RCC 7860 (cell line): ENCODE results near the gene RHOXF2.
"Not testable (repeated sequence)": the region's sequence is repeated elsewhere in the genome, so short reads cannot be mapped to it uniquely, and the experiment has no call there.

Source experiments
- DNase-seq: peaks from one replicate; pipeline ENCODE4 v3.0.0-alpha.2; 2015; ENCODE audit warnings: low spot score
- FAIRE-seq: peaks from 2 replicates; lab custom pipeline; 2012; peaks lifted over from hg19 to GRCh38; lab: Jason Lieb, UNC

RHOXF2 gene

DNA sequence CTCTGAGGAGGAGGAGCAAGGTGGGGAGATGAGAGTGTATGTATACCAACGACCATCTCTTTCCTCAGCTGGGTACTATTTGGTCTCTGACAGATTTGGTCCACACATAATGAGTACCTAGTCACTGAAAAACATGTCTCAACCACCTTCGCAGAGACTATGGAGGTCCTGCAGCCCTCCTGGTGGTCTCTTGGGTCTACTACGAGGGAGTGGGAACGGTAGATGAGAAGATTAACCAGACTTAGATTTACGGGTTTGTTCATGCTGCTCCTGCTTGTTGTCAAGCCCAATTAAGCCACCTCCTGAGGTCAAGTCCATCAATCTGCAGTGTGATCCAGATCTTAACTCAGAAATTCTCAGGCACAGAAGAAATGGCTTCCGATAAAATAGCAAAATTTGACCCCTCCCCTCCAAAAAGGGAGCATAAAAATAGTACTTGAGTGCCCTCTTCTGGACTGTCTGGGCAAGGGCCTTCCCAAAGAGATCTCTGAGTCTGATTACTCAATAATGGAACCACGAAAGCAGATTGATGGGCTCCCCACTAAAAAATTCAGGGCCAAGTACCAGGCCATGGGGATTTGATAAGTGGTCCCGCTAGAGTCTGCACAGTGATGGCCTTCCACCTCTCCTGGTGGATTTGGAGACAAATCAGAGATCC is 38.3 kb downstream of the RHOXF2 start:
- not testable (repeated sequence) for DNase-seq
- FAIRE-seq = peak; percentile 30

DNA sequence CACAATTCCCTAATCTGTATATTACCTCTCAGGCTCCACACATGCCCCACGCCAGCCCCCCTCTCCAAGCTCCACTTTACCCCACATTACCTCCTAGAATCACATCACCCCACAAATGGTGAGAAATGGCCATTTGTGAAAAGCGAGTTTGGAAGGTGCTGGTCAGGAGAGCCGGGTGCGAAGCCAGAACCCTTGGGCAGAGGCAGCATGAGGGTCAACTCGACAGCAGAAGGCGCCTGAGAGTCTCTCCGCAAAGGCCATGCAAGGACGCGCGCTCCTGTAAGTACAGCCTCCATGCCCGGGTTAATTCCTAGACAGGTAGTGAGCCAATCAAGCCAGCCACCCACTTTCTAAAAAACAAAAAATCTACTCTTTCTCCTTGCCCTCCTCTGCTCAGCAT is 42.4 kb downstream of the RHOXF2 start:
- FAIRE-seq (no peak), DNase-seq (no peak)

DNA sequence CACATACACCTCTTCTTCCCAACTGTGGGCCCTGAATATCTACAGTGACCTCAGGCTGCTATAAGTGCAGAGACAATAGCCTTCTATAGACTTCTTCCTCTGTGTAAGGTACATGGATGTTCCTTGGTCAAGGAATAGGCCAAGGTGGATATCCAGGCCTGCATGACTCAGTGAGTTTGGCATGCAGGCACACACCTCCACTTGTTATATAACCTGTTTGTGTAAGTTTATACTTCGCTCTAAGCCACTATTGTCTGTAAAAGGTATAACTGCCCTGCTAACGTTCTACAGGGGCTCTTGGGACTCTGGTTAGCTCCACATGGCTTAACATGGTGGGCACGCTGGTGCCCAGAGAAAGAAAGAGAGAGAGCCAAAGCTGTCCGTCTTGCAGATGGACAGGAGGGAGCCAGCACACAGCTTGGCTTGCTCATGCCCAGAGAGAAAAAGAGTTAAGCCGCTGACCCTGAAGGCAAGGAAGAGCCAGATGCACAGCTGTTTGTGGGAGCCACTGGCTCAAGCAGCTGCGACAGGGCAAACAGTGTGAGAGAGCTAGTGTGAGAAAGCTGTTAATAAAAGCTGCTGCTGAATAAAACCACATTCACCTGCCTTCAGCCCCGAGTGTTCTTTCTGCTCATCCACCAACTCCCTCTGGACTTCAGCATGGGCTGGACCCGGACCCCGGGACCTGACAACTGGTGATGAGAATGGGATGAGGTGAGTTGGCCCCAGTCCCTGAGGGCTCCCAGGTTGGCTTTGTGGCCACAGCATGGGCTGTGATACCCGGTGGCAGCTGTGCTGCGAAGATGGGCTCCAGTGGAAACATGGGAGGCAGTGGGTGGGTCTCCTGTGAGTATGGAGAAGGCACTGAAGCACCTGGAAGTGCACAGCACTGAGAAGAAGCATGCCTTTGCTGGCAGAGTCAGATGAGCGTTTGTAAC is 47.7 kb downstream of the RHOXF2 start:
- no peak for FAIRE-seq
- DNase-seq = no peak

DNA sequence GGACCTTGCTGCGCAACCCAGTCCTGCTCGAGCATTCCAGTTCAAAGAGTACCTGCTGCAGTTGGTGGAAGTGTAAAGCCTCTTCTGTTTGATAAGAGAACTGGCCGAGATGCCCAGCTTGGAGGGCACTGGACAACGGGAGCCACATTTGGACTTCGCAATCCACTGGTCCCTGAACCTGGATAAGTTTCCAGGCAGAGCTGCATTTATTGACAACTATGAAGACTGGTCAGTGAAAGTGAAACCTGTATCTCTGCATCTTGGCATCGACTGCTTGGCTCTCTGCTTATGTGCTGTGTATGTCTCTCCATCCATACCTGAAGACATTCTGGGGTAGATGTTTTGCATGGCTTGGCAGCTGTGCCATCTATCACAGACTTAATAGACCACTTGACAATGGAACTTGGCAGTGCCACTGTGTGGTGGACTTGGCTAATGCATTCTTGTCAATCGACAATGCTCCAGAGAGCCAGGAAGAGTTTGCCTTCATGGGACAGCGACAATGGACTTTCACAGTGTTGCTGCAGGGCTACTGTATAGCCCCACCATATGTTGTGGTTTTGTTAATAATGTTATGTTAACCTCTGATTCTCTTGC is 48.7 kb downstream of the RHOXF2 start:
- DNase-seq (no peak), FAIRE-seq (no peak)

DNA sequence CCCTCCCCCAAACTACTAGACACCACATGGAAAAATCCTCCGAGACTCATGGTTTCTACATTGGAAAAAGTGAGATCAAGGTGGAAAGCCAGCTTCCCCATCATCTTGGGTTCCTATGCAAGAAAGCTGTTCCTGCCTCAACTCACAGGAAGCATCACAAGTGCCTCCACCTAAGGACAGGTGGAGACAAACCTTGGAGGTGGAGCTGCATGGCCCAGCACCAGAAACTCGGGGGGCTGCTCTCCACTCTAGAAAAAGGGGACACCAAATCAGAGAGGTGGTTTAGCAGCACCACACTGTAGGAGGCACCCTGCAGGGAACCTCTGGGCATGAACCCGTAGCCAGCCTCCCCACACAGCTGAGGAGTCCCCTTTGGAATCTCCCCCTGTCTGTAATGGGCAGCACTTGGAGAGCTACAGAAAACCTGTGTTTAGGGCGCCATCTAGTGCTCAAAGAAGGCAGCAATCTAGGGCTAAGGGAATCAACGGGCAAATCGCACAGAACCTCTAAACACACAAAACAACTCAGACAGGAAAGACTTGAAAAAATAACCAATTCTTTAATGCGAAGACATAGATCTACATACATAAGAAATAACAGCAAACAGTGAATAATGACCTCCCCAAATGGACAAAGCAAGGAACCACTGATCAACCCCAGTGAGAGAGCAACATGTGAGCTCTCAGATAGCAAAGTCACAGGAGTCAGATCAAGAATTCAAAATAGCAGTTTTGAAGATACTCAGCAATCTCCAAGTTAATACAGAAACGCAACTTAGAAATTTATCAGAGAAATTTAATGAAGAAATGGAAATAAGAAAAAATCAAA is 55.2 kb downstream of the RHOXF2 start:
- DNase-seq (peak; percentile 5), FAIRE-seq (no peak)
